ENCODE data around the gene PNO1.

Gene PNO1

DNA sequence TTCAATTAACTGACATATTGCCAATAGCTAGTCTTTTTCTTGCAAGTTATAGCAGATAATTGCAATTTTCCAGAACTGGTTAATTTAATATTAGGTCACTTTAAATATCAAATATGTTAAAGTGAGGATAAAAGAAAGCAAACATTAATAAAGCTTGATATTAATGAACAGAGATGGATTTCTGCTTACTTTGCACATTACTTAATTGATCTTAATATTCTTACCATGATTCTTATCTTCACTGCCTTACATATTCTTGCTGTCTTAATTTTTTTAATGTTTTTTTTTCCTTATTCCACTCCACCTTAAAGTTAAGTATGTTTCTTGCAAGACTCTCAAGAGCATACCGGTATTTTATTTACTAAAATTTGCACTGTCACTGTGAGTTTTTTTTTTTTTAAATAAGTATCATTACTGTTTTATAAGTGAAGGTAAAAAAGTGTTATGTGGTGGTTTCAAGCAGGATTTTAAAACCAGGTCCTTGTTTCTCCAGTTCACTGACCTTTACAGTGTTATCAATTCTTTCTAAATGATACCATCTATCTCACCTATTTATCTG lies 60.7 kb downstream of the PNO1 start:
- no peak overlapping the region for H3K4me3 ChIP-seq (replicated peaks; ENCODE audit: low read depth, low read length)
- TF ChIP-seq CTCF (IDR thresholded peaks at IDR 0.05; ENCODE audit: low read length, missing control alignments) = no peak
- no peak for DNase-seq (ENCODE audit: low read depth)

- no peak for TF ChIP-seq CTCF (IDR thresholded peaks at IDR 0.05; ENCODE audit: low read length, missing control alignments)
- DNase-seq (ENCODE audit: low read depth) = no peak
Measured at GRCh38 chr2:68222287-68222686, 64.6 kb downstream of the PNO1 start.

GRCh38 chr2:68223419-68223818 lies 65.7 kb downstream of the PNO1 start:
- DNase-seq (ENCODE audit: low read depth) = no peak
- H3K4me3 ChIP-seq (replicated peaks; ENCODE audit: low read depth, low read length) = no peak overlapping the region
- TF ChIP-seq CTCF (IDR thresholded peaks at IDR 0.05; ENCODE audit: low read length, missing control alignments) = no peak

More at GRCh38 chr2:68222287-68222686, 64.6 kb downstream of the PNO1 start:
- no peak overlapping the region for H3K4me3 ChIP-seq (replicated peaks; ENCODE audit: low read depth, low read length)

- peak; percentile 32 for TF ChIP-seq CTCF (IDR thresholded peaks at IDR 0.05; ENCODE audit: low read length, missing control alignments)
- peak; percentile 34 for DNase-seq (ENCODE audit: low read depth)
- no peak overlapping the region for H3K4me3 ChIP-seq (replicated peaks; ENCODE audit: low read depth, low read length)
Measured at GRCh38 chr2:68225119-68225632, 67.5 kb downstream of the PNO1 start.

Data from fibroblast of pulmonary artery (primary cell).